Stomach (tissue), 9 donors: Measurements from ENCODE around the gene PGAP6. TPM values are rescaled to one million over a fixed set of nuclear protein-coding genes. Genes with fewer than 3 reads are reported as not detected.
"Not testable (repeated sequence)": the region's sequence is repeated elsewhere in the genome, so short reads cannot be mapped to it uniquely, and the experiment has no call there.

Source experiments
- DNase-seq, 2 donors: peaks; one replicate each; pipeline versions ENCODE4 v3.0.0 to v3.0.0-alpha.2; 2013 to 2019
- H3K27ac ChIP-seq, 5 donors: fragments of 200-600 bp in 4 of 5; sonication (generic) in 4 of 5; one replicate each; pipeline ENCODE4 v1.5.1; 2013 to 2019; ENCODE audit warnings: mild to moderate bottlenecking in 1 of 5, moderate library complexity in 1 of 5
- H3K27me3 ChIP-seq, 3 donors: fragments of 200-600 bp; sonication (generic); one replicate each; pipeline ENCODE4 v1.5.1; 2017 to 2019; ENCODE audit warnings: mixed run types in 1 of 3
- H3K36me3 ChIP-seq, 4 donors: fragments of 200-600 bp; sonication (generic); 1 replicate in 3 of 4; 2 replicates in 1 of 4; pipeline ENCODE4 v1.5.1; 2016 to 2019
- H3K4me1 ChIP-seq, 4 donors: fragments of 200-600 bp; sonication (generic); one replicate each; pipeline ENCODE4 v1.5.1; 2016 to 2019
- H3K4me3 ChIP-seq, 4 donors: fragments of 200-600 bp; sonication (generic) in 3 of 4; one replicate each; pipeline ENCODE4 v1.5.1; 2016 to 2019; ENCODE audit warnings: mild to moderate bottlenecking in 1 of 4
- H3K9me3 ChIP-seq, 4 donors: fragments of 200-600 bp; sonication (generic); one replicate each; pipeline ENCODE4 v1.5.1; 2016 to 2019
- CTCF ChIP-seq, 7 experiments: fragments of 450-650 bp in 4 of 7; fragments of 200-600 bp in 3 of 7; sonication (generic) in 3 of 7; IDR thresholded peaks; one replicate each; pipeline ENCODE4 v1.5.1; 2016 to 2019; ENCODE audit warnings: antibody characterized with exemption in 7 of 7, control low read depth in 2 of 7, mild to moderate bottlenecking in 1 of 7
- EP300 ChIP-seq: sonication (generic); formaldehyde crosslinking; IDR thresholded peaks from one replicate; pipeline ENCODE4 v1.6.1; 2017; ENCODE audit warnings: antibody characterized with exemption
- POLR2A ChIP-seq, 4 donors: fragments of 450-650 bp; IDR thresholded peaks; one replicate each; pipeline ENCODE4 v1.6.1; 2016; ENCODE audit warnings: antibody characterized with exemption in 4 of 4, control low read depth in 2 of 4, mild to moderate bottlenecking in 1 of 4, moderate library complexity in 1 of 4
- POLR2AphosphoS5 ChIP-seq, 3 donors: sonication (generic); formaldehyde crosslinking; IDR thresholded peaks; one replicate each; pipeline ENCODE4 v1.6.1; 2016; ENCODE audit warnings: antibody characterized with exemption in 3 of 3
- WGBS, 5 donors: extraction: QIAGEN DNeasy Blood & Tissue Kit in 3 of 5; methylation state at CpG; one replicate each; pipeline versions ENCODE4 v1.1.5 to v1.1.7; 2013 to 2018; 5-methylcytosine and 5-hydroxymethylcytosine counted together
- intact Hi-C: fragments of 100-400 bp; cut with DNase I; formaldehyde crosslinking; loops from one replicate; pipeline ENCODE4 v1.15.1; 2023; ENCODE audit warnings: low total_unique reads
- polyA plus RNA-seq, 3 donors: library from polyadenylated mRNA; stranded (reverse); fragments of 200-250 nt; gene quantifications; one replicate each; pipeline ENCODE4 v1.2.3, GENCODE V29; 2013
- total RNA-seq, 5 donors: library from RNA; depleted of rRNA; stranded (reverse); fragments of >200 nt; gene quantifications; one replicate each; pipeline versions ENCODE4 v1.1.0 to v1.2.3, GENCODE V29; 2014 to 2016
- donor health status: healthy with polysubstance abuse.
- donor health status: Bipolar disorder and iron deficiency.
- donor health status: healthy.

The PGAP6 gene
- total and polyA plus RNA-seq, 8 donors, result 20.7 to 364 (median 91.5) TPM

- H3K4me3 ChIP-seq, result no peak overlapping the region
- H3K27ac ChIP-seq, result no peak overlapping the region
- no peaks in the 10 kb centered on the region for H3K9me3 ChIP-seq
- DNase-seq, result no peak
- no peaks in the 10 kb centered on the region for H3K27me3 ChIP-seq
- H3K36me3 ChIP-seq, result peaks cover 0 to 8% (median under 1%) of the 10 kb centered on the region in 4 donors
- 81 to 93% (median 92%) methylated on average over 11 of the region's 11 CpGs for WGBS, 5 donors
- peaks cover 5 to 44% (median 33%) of the 10 kb centered on the region in 4 donors for H3K4me1 ChIP-seq
- intact Hi-C loops, result no loop called here
- TF ChIP-seq POLR2A (IDR thresholded peaks at IDR 0.05) (no peak), CTCF (IDR thresholded peaks at IDR 0.05) (no peak), EP300 (no peak), POLR2AphosphoS5 (IDR thresholded peaks at IDR 0.05) (no peak)
Observed at GRCh38 chr16:336269-336668, 45.5 kb downstream of the PGAP6 start.

GRCh38 chr16:334861-335632 is 46.7 kb downstream of the PGAP6 start:
- WGBS, 5 donors, result 81 to 88% (median 87%) methylated on average over 11 of the region's 11 CpGs
- H3K36me3 ChIP-seq, DNase-seq, H3K27ac ChIP-seq, H3K27me3 ChIP-seq, intact Hi-C loops, H3K9me3 ChIP-seq, H3K4me3 ChIP-seq: not testable (repeated sequence)
- peaks cover 5 to 43% (median 32%) of the 10 kb centered on the region in 4 donors for H3K4me1 ChIP-seq

- H3K36me3 ChIP-seq, H3K9me3 ChIP-seq, H3K27me3 ChIP-seq, DNase-seq, H3K27ac ChIP-seq, H3K4me3 ChIP-seq, intact Hi-C loops: not testable (repeated sequence)
- peaks cover 0 to 38% (median 26%) of the 10 kb centered on the region in 4 donors for H3K4me1 ChIP-seq
- 91 to 99% (median 97%) methylated on average over 5 of the region's 5 CpGs for WGBS, 5 donors
Observed at GRCh38 chr16:334164-334832, 47.5 kb downstream of the PGAP6 start.

- no peak for DNase-seq
- no peaks in the 10 kb centered on the region for H3K27me3 ChIP-seq
- no peaks in the 10 kb centered on the region for H3K36me3 ChIP-seq
- no peaks in the 10 kb centered on the region for H3K9me3 ChIP-seq
- no peak overlapping the region for H3K4me3 ChIP-seq
- H3K27ac ChIP-seq, result no peak overlapping the region
- intact Hi-C loops, result no loop called here
- H3K4me1 ChIP-seq, result peaks cover 2 to 41% (median 28%) of the 10 kb centered on the region in 4 donors
- TF ChIP-seq CTCF (IDR thresholded peaks at IDR 0.05) (no peak), POLR2AphosphoS5 (IDR thresholded peaks at IDR 0.05) (no peak), EP300 (no peak), POLR2A (IDR thresholded peaks at IDR 0.05) (no peak)
- WGBS, 5 donors, result 80 to 84% (median 81%) methylated on average over 6 of the region's 6 CpGs
Observed at GRCh38 chr16:333406-334094, 48.2 kb downstream of the PGAP6 start.

- peaks cover 24 to 57% (median 39%) of the 10 kb centered on the region in 4 donors for H3K4me1 ChIP-seq
- H3K4me3 ChIP-seq, H3K27ac ChIP-seq, intact Hi-C loops, H3K27me3 ChIP-seq, H3K36me3 ChIP-seq, H3K9me3 ChIP-seq: not testable (repeated sequence)
- peak in 1 of 2 donors; percentile 40 for DNase-seq
- WGBS, 5 donors, result 27 to 55% (median 33%) methylated on average over 6 of the region's 6 CpGs
Observed at GRCh38 chr16:331181-331814, 50.5 kb downstream of the PGAP6 start.
